Activated T-cell treated with anti-CD3 and anti-CD28 coated beads, Interleukin-2, amount 50 U/mL, for 1 hour (primary cell): ENCODE measurements around the gene IFI6.
"Not testable (repeated sequence)": the region's sequence is repeated elsewhere in the genome, so short reads cannot be mapped to it uniquely, and the experiment has no call there.

Experiments
- DNase-seq: peaks from one replicate; pipeline ENCODE4 v3.0.0-alpha.2; 2020

IFI6 gene

GRCh38 chr1:27649306-27649635 is 22.7 kb downstream of the IFI6 start:
- DNase-seq, result no peak

DNA sequence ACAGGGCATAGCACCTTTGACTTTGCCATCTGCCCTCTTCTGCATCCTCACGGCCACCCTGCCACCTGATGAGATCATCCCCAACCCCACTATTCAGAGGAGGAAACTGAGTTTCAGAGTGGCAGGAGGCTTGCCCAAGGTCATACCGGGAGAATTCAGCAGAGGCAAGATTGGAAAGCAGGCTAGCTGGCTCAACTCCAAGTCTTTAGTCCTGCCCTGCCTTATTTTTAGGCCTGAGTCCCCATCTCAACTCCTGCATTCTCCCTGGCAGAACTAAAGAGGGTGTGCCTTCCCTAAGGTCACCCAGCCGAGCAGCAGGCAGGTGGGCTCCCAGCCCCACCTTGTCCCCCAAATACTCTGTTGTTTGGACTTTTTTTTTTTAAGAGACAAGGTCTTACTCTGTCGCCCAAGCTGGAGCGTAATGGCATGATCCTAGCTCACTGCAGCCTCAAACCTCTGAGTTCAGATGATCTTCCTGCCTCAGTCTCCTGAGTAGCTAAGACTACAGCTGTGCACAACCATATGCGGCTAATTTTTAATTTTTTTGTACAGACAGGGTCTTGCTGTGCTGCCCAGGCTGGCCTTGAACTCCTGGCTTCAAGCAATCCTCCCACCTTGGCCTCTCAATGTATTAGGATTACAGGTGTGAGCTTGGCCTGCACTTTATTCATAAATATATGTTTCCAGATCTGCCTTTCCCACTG is 23.2 kb downstream of the IFI6 start:
- no peak for DNase-seq

GRCh38 chr1:27647328-27647727 is 24.7 kb downstream of the IFI6 start:
- DNase-seq, result no peak

- no peak for DNase-seq
Measured at GRCh38 chr1:27646676-27647075, 25.3 kb downstream of the IFI6 start.

- no peak for DNase-seq
Measured at GRCh38 chr1:27645071-27645415, 26.9 kb downstream of the IFI6 start.

DNA sequence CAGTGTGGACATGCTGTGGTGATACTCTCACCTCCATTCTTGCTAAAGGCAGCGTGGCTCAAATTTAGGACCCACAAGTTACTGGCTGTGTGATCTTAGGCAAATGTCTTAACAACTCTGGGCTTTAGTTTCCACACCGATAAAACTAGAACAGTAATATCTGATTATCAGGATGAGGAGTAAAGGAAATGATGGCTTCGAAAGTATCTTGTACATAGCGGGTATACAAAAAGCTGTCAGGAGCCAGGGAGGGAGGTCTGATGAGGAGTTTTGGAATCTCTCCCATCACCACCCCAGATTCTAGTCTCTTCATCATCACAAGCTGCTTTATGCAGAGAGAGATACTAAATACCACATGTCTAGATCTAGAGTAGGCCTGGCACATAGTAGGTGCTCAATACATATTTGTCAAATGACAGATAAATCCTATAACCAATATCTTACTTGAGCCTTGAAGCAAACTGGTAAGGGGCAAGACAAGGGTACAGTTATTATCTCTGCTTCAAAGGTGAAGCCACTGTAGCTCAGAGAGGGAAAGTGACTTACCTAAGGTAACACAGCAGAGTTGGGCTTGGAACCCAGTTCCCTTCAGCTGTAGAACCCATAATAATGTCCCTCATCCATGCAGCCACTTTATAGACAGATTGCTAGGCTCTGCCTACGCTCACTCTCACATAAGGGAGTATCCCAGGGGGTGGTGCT is 27.5 kb downstream of the IFI6 start:
- DNase-seq, result no peak

DNA sequence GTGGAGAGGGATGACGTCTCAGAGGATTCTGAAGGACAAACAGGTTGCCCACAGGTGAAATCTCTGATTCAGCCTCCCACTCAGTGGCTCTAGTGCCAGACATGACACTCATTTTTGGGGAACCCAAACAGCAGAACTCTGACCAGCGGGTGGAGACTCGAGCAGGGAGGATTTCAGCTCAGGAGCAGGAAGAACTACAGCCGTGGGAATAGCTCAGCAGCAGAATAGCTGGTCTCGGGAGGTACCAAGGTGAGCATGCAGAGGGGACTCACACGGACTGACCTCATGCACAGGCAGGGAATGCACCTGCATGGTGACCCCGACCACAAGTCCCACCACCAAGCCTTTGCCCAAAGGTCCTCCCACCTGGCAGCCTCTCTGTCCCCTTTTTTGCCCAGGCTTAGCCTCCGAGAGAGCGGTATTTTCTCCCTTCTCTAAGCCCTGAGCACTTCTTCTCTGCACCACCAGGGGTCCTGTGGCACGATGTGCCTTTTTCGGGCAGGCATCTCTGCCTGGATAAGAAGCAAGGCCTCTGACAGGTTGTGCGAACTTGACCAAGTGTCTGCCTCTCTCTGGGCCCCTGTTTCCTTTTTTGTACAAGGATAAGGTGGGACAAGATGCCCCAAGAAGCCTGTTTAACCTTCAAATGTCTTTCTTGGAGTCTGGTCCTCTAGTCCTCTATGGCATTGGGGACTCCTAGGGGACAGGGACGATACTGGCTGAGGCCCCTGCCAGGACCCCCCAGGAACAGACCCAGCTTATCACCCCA is 28.2 kb downstream of the IFI6 start:
- DNase-seq, result peak; percentile 74

DNA sequence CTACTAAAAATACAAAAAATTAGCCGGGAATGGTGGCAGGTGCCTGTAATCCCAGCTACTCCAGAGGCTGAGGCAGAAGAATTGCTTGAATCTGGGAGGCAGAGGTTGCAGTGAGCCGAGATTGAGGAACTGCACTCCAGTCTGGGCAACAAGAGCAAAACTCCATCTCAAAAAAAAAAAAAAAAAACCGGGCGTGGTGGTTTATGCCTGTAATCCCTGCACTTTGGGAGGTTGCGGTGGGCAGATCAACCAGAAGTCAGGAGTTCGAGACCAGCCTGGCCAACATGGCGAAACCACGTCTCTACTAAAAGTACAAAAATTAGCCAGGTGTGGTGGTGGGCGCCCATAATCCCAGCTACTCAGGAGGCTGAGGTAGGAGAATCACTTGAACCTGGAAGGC is 31.5 kb downstream of the IFI6 start:
- DNase-seq, result not testable (repeated sequence)

- no peak for DNase-seq
Measured at GRCh38 chr1:27638805-27639204, 33.2 kb downstream of the IFI6 start.

DNA sequence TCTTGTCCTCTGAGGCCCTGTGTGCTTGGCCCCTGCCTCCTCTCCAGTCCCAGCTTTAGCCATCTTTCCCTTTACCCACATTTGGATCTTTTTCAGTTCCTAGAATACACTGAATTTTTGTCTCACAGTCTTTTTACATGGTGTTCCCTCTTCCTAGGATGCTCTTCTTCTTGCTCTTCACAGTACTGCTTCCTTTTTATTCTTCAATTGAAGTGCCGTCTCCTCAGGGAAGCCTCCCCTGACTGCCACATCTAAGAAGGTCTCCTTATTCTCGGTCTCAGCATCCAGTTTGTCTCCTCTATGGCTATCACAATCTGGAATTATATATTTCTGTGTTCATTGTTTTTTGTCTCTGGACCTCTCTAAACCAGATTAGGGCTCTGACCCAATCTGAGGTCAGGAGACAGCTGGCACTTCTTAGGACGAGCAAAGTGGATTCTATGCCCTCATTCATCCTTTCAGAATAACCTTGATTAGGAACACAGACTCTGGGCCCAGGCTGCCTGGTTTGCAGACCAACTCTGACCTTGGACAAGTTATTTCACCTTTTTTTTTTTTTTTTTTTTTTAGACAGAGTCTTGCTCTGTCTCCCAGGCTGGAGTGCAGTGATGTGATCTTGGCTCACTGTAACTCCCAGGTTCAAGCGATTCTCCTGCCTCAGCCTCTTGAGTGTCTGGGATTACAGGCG is 33.8 kb downstream of the IFI6 start:
- no peak for DNase-seq

DNA sequence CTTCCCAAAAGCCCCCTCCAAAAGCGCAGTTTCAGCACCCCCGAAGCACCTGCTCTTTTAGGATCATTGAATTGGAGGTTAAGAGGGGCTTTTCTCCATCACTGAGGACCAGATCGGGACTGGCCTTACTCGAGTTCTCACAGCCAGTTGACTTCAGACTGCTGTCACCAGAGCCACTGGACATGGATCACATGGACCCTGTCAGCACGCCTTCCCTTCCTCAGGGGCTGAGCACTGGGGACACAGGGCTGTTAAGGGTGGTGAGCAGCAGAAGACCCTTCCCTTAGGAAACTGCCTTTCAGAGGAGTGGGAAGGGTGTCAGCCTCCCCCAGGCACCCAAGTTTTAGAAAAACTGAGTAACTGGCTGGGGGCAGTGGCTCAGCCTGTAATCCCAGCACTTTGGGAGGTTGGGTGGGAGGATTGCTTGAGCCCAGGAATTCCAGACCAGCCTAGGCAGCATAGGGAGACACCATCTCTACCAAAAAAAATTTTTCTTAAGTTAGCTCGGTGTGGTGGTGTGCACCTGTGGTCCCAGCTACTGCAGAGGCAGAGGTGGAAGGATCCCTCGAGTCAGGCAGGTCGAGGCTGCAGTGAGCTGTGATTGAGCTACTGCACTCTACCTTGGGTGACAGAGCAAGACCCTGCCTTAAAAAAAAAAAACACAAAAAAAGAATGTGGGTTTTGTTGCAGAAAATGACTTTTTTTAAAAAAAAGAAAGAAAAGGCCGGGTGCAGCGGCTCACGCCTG is 36.4 kb downstream of the IFI6 start:
- no peak for DNase-seq

DNA sequence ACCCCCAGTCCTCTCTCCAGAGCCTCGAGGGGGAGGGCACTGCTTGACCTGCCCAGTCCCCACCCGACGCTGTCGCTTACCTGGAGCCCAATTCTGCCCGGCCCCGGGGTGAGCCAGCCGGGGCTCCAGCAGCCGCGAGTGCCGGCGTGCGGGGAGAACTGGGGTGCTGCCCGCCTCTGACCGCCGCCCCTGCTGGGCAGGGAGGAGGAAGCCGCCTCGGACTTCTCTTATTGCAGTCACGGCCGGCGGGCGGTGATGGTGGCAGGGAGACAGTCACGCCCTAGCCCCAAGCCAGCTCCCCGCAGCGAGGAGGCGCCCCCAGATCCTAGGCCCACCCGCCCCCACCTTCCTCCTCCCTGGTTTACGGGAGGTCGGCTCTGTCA is 37.0 kb downstream of the IFI6 start, which contains the start of gene FGR:
FGR (minus strand) TSS at position 201 of the 383 bp plus-strand sequence. CDS start 11,269 bp downstream, outside the sequence.
- no peak for DNase-seq

- DNase-seq, result peak; percentile 55
Measured at GRCh38 chr1:27634177-27634984, 37.6 kb downstream of the IFI6 start.

GRCh38 chr1:27633640-27634176 is 38.3 kb downstream of the IFI6 start:
- no peak for DNase-seq

DNA sequence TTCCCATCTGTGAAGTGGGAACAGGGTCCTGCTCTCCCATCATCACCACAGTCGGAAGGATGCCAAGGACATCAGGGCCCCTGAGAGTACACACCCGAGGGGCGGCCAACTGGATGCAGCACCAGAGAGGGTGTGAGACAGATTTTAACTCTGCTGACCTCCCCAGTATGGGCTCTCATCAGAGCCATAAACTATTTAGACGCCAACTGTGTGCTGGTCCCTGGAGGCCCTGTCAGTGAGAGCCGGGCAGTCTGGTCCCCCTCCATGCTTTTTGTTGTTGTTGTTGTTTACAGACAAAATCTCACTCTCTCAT is 38.7 kb downstream of the IFI6 start:
- no peak for DNase-seq

GRCh38 chr1:27632387-27633297 is 39.4 kb downstream of the IFI6 start:
- DNase-seq, result peak; percentile 58

- no peak for DNase-seq
Measured at GRCh38 chr1:27630859-27631491, 41.0 kb downstream of the IFI6 start.

- DNase-seq, result no peak
Measured at GRCh38 chr1:27628712-27629111, 43.3 kb downstream of the IFI6 start.

DNA sequence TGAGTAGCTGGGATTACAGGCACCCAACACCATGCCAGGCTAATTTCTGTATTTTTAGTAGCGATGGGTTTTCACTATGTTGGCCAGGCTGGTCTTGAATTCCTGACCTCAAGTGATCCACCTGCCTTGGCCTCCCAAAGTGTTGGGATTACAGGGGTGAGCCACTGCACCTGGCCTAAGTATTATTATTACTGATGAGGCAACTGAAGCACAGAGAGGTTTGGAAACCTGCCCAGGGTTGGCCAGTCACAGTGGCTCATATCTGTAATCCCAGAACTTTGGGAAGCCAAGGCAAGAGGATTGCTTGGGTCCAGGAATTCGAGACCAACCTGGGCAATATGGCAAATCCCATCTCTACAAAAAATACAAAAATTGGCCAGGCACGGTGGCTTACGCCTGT is 44.3 kb downstream of the IFI6 start:
- not testable (repeated sequence) for DNase-seq

GRCh38 chr1:27627061-27627460 is 44.9 kb downstream of the IFI6 start:
- DNase-seq, result no peak
